ENCODE data around the gene RUNX2.
A peak's percentile ranks its signal among the peaks of the same experiment; 100 is the strongest.

Gene RUNX2

GRCh38 chr6:45630801-45631200 is 302.7 kb downstream of the RUNX2 start:
- peak; percentile 38 for DNase-seq

- DNase-seq: no peak
Observed at GRCh38 chr6:45631396-45631795, 303.3 kb downstream of the RUNX2 start.

GRCh38 chr6:45633272-45633908 is 305.3 kb downstream of the RUNX2 start:
- DNase-seq: no peak

GRCh38 chr6:45634231-45634630 is 306.1 kb downstream of the RUNX2 start:
- DNase-seq: no peak

GRCh38 chr6:45635284-45635867 is 307.2 kb downstream of the RUNX2 start:
- no peak for DNase-seq

- no peak for DNase-seq
Observed at GRCh38 chr6:45637056-45637455, 308.9 kb downstream of the RUNX2 start.

- no peak for DNase-seq
Observed at GRCh38 chr6:45637611-45638257, 309.6 kb downstream of the RUNX2 start.

GRCh38 chr6:45640081-45640491 is 312.0 kb downstream of the RUNX2 start:
- no peak for DNase-seq

GRCh38 chr6:45640811-45641210 is 312.7 kb downstream of the RUNX2 start:
- DNase-seq: no peak

GRCh38 chr6:45642331-45643125 is 314.4 kb downstream of the RUNX2 start:
- no peak for DNase-seq

GRCh38 chr6:45643126-45643525 is 315.0 kb downstream of the RUNX2 start:
- no peak for DNase-seq

GRCh38 chr6:45644720-45645119 is 316.6 kb downstream of the RUNX2 start:
- DNase-seq: no peak

- no peak for DNase-seq
Observed at GRCh38 chr6:45645302-45645701, 317.2 kb downstream of the RUNX2 start.

GRCh38 chr6:45647341-45648261 is 319.5 kb downstream of the RUNX2 start:
- no peak for DNase-seq

- DNase-seq: no peak
Observed at GRCh38 chr6:45648262-45648620, 320.1 kb downstream of the RUNX2 start.

- no peak for DNase-seq
Observed at GRCh38 chr6:45650524-45651135, 322.5 kb downstream of the RUNX2 start.

GRCh38 chr6:45651301-45651700 is 323.2 kb downstream of the RUNX2 start:
- no peak for DNase-seq

GRCh38 chr6:45652416-45652815 is 324.3 kb downstream of the RUNX2 start:
- DNase-seq: no peak

GRCh38 chr6:45653117-45653883 is 325.2 kb downstream of the RUNX2 start:
- no peak for DNase-seq

- no peak for DNase-seq
Observed at GRCh38 chr6:45654673-45655072, 326.5 kb downstream of the RUNX2 start.

GRCh38 chr6:45655745-45656476 is 327.8 kb downstream of the RUNX2 start:
- no peak for DNase-seq
